Measurements from ENCODE around the gene ABLIM1. TPM values are rescaled to one million over a fixed set of nuclear protein-coding genes. Genes with fewer than 3 reads are reported as not detected.
A peak's percentile ranks its signal among the peaks of the same experiment; 100 is the strongest.

ABLIM1 gene
- polyA plus RNA-seq, 1 donor from 2014 or later, result 10.1 TPM

GRCh38 chr10:114526126-114526503 is 132.0 kb downstream of the ABLIM1 start (continued):
- TF ChIP-seq CTCF (IDR thresholded peaks at IDR 0.05; ENCODE audit: poor library complexity, severe bottlenecking), result no peak
- TF ChIP-seq EP300 (conservative IDR thresholded peaks at IDR 0.05; ENCODE audit: poor library complexity, severe bottlenecking), result no peak

- Histone ChIP-seq H3F3A (ENCODE audit: insufficient read depth, low read length, poor library complexity, severe bottlenecking) (no peaks in the 10 kb centered on the region), H3K27me3 (ENCODE audit: insufficient read depth, low read depth, low read length) (peaks cover 26% of the 10 kb centered on the region), H4K20me1 (ENCODE audit: insufficient read depth) (no peaks in the 10 kb centered on the region), H3K9me3 (ENCODE audit: low read length) (no peaks in the 10 kb centered on the region), H3K4me2 (ENCODE audit: low read length) (no peak overlapping the region), H3K79me2 (replicated peaks; ENCODE audit: insufficient read depth, low read length) (no peaks in the 10 kb centered on the region), H3K36me3 (ENCODE audit: insufficient read depth, low read length) (no peaks in the 10 kb centered on the region), H3K4me3 (ENCODE audit: low read length) (peak overlapping the region; percentile 65), H3K9ac (ENCODE audit: low read length) (no peak overlapping the region), H3K9me2 (ENCODE audit: insufficient read depth, low read length) (no peaks in the 10 kb centered on the region), H2AFZ (ENCODE audit: low read depth, low read length) (no peak overlapping the region), H3K27ac (ENCODE audit: low read length) (no peak overlapping the region)
- TF ChIP-seq REST (IDR thresholded peaks at IDR 0.05; ENCODE audit: borderline replicate concordance) (no peak), RAD21 (conservative IDR thresholded peaks at IDR 0.05) (no peak), TAF1 (IDR thresholded peaks at IDR 0.05; ENCODE audit: low read depth) (no peak), MXI1 (conservative IDR thresholded peaks at IDR 0.05; ENCODE audit: poor library complexity, severe bottlenecking) (no peak), CTCF (IDR thresholded peaks at IDR 0.05; ENCODE audit: poor library complexity, severe bottlenecking) (no peak), EP300 (conservative IDR thresholded peaks at IDR 0.05; ENCODE audit: poor library complexity, severe bottlenecking) (no peak)
Measured at GRCh38 chr10:114525368-114525949, 132.6 kb downstream of the ABLIM1 start.

- peaks cover 26% of the 10 kb centered on the region for H3K27me3 ChIP-seq (ENCODE audit: insufficient read depth, low read depth, low read length)
- no peak overlapping the region for H3K4me3 ChIP-seq (ENCODE audit: low read length)
- H3F3A ChIP-seq (ENCODE audit: insufficient read depth, low read length, poor library complexity, severe bottlenecking), result no peaks in the 10 kb centered on the region
- TF ChIP-seq EP300 (conservative IDR thresholded peaks at IDR 0.05; ENCODE audit: poor library complexity, severe bottlenecking) (no peak), SMC3 (conservative IDR thresholded peaks at IDR 0.05; ENCODE audit: poor library complexity) (no peak), POLR2AphosphoS5 (IDR thresholded peaks at IDR 0.05) (no peak), RAD21 (conservative IDR thresholded peaks at IDR 0.05) (no peak), EZH2 (IDR thresholded peaks at IDR 0.05; ENCODE audit: borderline replicate concordance, insufficient read depth, low read length, poor library complexity, severe bottlenecking) (no peak)
- no peaks in the 10 kb centered on the region for H4K20me1 ChIP-seq (ENCODE audit: insufficient read depth)
- H3K9me3 ChIP-seq (ENCODE audit: low read length), result no peaks in the 10 kb centered on the region
- no peak overlapping the region for H3K27ac ChIP-seq (ENCODE audit: low read length)
- H2AFZ ChIP-seq (ENCODE audit: low read depth, low read length), result no peak overlapping the region
- no peaks in the 10 kb centered on the region for H3K36me3 ChIP-seq (ENCODE audit: insufficient read depth, low read length)
- no peaks in the 10 kb centered on the region for H3K79me2 ChIP-seq (replicated peaks; ENCODE audit: insufficient read depth, low read length)
- H3K4me2 ChIP-seq (ENCODE audit: low read length), result no peak overlapping the region
- H3K9me2 ChIP-seq (ENCODE audit: insufficient read depth, low read length), result no peaks in the 10 kb centered on the region
- no peak overlapping the region for H3K9ac ChIP-seq (ENCODE audit: low read length)
Measured at GRCh38 chr10:114523876-114524275, 134.2 kb downstream of the ABLIM1 start.
